Choroid plexus epithelial cell (primary cell): ENCODE data around the gene TUBA4B.

Source experiments
- DNase-seq: peaks from one replicate; pipeline ENCODE4 v3.0.0-alpha.2; 2010; ENCODE audit warnings: low read depth
- H3K4me3 ChIP-seq: 2 replicates; pipeline ENCODE4 v1.5.1; 2011; ENCODE audit warnings: low read depth, mild to moderate bottlenecking, control low read depth, low read length, moderate library complexity
- CTCF ChIP-seq: conservative IDR thresholded peaks from 2 replicates; pipeline ENCODE4 v1.5.1; 2011; ENCODE audit warnings: low read depth, mild to moderate bottlenecking, control low read depth, inconsistent platforms, low read length, moderate library complexity

The TUBA4B gene

DNA sequence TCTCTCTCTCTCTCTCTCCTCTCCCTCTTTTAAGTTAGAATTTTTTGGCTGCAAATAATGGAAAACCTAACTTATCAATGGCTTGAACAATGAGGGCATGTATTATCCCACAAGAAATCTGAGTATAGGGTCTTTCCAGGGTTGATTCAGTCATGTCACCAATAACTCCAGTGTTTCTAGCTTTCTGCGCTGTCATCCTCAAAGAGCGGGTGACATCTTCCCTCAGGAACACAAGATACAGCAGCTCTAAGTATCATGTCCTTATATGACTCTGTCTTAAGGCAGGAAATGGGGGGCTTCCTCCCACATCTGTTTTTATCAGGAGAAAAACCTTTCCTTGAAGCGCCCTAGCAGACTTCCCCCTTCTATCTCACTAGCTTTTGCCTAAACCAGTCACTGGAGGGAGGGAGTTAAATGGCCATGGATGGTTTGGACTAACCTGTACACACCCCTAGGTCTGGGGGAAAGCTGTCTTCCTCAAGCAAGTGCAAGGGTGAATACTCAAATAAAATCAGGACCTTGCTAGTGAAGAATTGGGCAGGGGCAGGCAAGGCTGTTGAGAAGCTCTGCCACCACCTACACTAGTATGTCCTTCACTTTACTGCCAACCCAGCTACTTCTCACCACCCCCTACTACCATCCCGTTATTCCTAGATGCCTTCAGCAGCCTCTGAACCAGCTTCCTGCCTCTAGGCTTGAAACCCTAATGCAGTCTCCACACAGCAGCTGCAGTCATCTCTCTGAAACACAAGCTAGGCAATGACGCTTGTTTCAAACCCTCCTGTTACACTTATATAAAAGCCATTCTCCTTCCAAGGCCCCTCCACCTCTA, 8.2 kb downstream of the TUBA4B start:
- H3K4me3 ChIP-seq = no peak overlapping the region
- DNase-seq = no peak
- TF ChIP-seq CTCF = no peak

DNA sequence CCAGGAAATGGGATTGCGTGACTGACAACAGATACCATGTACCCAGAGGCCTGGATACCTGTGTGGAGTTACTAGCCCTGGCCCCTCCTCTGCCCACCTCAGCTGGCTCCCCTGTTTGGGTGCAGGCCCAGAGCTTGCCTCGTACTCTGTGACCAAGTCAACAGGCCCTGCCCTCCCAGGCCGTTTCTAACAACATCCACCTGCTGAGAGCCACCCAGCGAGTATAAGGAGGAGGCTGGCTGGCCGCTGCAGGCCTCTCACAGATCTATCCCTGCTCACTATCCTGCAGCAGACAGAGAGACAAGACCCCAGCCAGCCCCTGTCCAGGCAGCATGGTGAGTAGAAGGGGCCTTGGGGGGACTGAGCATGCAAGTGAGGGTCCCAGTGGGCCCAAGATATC, 13.2 kb downstream of the TUBA4B start:
- DNase-seq = no peak
- no peak overlapping the region for H3K4me3 ChIP-seq
- TF ChIP-seq CTCF = no peak

GRCh38 chr2:219266886-219267285, 13.8 kb downstream of the TUBA4B start:
- no peak overlapping the region for H3K4me3 ChIP-seq
- TF ChIP-seq CTCF = no peak
- no peak for DNase-seq

DNA sequence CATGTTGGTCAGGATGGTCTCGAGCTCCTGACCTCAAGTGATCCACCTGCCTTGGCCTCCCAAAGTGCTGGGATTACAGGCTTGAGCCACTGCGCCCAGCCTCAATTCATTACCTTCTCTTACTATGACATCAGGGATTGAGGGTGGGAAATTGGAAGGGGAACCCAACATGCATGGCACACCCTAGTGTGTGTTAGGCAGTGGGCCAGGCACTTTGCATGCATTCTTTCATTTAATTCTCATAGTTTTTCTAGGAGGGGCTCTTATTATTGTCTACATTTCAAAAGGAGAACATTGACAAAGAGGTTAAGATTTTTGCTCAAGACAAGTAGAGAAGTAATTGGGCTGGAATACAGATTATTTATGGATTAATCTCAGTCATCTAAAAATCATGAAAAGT, 15.3 kb downstream of the TUBA4B start:
- H3K4me3 ChIP-seq = no peak overlapping the region
- no peak for DNase-seq
- TF ChIP-seq CTCF = no peak

DNA sequence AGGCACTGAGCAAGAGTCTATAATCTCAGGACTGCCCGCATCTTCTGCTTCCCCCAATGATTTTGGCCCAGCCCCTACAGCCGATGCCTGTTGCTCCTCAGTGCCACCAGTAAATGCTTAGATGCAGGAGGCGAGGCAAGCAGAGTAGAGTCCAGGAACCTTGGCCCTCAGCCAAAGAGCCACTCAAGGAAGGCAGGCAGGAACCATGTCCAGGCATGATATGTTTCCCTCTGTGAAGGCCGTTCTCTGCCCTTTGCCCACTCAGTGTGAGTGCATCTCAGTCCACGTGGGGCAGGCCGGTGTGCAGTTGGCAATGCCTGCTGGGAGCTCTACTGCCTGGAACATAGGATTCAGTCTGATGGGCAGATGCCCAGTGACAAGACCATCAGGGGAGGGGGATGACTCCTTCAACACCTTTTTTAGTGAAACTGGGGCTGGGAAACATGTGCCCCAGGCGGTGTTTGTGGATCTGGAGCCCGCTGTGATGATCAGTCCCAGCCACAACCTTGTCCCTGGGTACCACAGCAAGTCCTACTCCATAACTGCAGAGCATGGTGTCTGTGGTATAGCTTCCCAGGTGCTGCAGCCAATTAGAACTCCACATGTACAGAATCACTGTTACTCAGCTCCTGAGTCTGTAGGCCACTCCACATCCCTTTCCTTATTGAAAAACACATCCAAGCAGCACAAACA, 16.5 kb downstream of the TUBA4B start:
- DNase-seq = no peak
- no peak for TF ChIP-seq CTCF
- H3K4me3 ChIP-seq = no peak overlapping the region

- DNase-seq = no peak
- H3K4me3 ChIP-seq = no peak overlapping the region
- TF ChIP-seq CTCF = no peak
These were observed 17.0 kb downstream of the TUBA4B start for GRCh38 chr2:219270055-219270372.

DNA sequence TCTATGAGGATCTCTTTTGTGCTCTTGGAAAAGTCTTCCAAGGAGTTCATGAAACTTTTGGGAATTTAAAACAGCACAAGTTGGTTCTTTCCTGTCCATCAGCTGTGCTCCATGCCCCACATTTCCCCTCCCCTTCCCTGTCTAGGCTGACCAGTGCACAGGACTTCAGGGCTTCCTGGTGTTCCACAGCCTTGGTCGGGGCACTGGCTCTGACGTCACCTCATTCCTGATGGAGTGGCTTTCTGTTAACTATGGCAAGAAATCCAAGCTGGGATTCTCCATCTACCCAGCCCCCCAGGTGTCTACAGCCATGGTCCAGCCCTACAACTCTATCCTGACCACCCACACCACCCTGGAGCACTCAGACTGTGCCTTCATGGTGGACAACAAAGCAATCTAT, 18.0 kb downstream of the TUBA4B start:
- DNase-seq = no peak
- TF ChIP-seq CTCF = no peak
- no peak overlapping the region for H3K4me3 ChIP-seq
